Activated CD4-positive, CD25-positive, alpha-beta regulatory T cell treated with anti-CD3 and anti-CD28 coated beads, Interleukin-2, amount 50 U/mL, for 24 hours (primary cell): ENCODE measurements around the gene AP5M1.
"Not testable (repeated sequence)": the region's sequence is repeated elsewhere in the genome, so short reads cannot be mapped to it uniquely, and the experiment has no call there.

Experiments used
- ATAC-seq, 2 donors: fragments of 150-1000 bp; cut with Tn5 transposase; one replicate each; pipeline ENCODE4 v1.10.0; 2021; ENCODE audit warnings: mild to moderate bottlenecking in 1 of 2, moderate library complexity in 1 of 2

The AP5M1 gene, protein sequence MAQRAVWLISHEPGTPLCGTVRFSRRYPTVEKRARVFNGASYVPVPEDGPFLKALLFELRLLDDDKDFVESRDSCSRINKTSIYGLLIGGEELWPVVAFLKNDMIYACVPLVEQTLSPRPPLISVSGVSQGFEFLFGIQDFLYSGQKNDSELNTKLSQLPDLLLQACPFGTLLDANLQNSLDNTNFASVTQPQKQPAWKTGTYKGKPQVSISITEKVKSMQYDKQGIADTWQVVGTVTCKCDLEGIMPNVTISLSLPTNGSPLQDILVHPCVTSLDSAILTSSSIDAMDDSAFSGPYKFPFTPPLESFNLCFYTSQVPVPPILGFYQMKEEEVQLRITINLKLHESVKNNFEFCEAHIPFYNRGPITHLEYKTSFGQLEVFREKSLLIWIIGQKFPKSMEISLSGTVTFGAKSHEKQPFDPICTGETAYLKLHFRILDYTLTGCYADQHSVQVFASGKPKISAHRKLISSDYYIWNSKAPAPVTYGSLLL

DNA sequence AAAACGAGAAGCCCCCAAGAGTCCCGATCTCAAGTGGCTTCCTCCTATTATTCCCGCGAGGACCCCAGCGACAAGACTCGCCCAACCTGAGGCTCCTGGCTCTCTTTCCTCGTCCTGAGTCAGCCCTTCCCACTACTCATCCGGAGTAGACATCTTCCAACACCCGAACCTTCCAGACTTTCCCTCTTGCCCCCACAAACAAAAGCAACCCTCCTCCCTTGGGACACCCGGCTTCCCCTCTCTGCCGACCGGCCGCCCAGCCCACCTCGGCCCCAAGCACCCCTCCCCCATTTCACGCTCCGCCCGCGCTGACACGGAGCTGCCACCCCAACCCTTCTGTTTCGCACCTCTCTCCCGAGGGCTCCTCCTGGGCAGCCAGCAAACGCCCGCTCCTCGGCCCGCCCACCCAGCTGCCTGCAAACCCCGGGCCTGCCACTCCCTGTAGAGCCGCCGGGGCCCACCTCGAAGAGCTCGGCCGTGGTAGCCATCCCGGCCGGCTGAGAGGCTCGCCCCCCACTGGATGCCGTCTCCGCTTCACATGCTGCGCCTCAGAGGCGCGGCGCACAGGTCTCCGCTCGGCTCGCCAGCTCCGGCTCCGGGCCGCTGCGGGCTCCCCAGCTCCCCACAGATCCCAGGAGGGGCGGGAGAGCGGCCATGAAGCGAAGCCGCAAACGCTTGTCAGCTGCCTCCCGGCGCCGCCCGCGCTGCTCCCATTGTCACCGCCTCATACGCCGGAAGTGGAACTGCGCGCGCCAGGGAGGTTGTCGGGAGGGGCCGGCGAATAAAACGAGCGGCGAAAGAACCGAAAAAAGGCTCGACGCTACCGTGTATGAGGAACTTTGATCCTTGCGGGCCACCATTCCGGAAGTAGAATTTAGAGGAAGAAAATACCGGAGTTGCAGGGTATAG, at the start of gene AP5M1, which contains the start of gene EXOC5:
Gene AP5M1, plus strand, starts transcription at position 811 of the 909 bp plus-strand sequence. CDS start 344 bp downstream, outside the sequence.
Gene EXOC5, minus strand, starts transcription at position 745 of the 909 bp plus-strand sequence. Its CDS starts 257 bp downstream, at position 488.
- ATAC-seq = peak; percentile 90 to 91

DNA sequence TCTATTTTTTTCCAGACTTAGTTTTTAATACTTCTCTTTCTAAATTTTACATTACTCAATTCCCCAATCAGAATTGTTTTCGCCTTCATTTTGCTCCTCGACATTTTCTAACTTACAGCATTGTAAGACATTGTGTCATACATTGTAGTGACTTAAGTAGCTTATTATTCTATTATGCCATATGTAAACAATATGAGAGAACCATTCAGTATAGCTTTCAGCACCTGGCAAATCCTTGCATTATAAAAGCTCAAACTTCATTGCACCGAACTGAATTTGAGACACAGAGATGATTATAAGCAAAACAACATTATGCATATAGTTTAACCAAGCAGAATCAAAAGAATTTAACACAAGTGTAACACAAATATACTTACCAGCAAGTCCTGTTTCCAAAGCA, 46.8 kb upstream of the AP5M1 start:
- no peak for ATAC-seq

DNA sequence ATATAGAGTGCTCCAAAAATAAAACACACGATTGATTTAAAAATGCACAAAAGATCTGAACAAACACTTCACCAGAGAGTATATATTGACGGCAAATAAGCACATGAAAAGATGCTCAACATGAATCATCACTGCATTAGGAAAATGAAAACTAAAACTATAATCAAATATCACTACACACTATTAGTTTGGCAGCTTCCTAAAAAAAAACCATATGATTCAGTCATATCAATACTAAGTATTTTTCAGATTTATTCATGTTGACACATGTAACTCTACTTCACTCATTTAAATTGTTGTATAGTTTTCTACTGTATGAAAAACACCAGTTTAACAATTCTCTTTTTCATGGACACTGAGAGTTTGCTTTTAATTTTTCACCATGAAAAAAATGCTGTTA, 41.7 kb upstream of the AP5M1 start:
- peak in 1 of 2 donors; percentile 38 for ATAC-seq

DNA sequence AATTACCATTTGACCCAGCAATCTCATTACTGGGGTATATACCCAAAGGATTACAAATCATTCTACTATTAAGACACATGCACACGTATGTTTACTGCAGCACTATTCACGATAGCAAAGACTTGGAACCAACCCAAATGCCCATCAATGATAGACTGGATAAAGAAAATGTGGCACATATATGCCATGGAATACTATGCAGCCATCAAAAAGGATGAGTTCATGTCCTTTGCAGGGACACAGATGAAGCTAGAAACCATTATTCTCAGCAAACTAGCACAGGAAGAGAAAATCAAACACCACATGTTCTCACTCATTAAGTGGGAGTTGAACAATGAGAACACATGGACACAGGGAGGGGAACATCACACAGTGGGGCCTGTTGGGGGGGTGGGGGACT, 40.5 kb upstream of the AP5M1 start:
- ATAC-seq = not testable (repeated sequence)

DNA sequence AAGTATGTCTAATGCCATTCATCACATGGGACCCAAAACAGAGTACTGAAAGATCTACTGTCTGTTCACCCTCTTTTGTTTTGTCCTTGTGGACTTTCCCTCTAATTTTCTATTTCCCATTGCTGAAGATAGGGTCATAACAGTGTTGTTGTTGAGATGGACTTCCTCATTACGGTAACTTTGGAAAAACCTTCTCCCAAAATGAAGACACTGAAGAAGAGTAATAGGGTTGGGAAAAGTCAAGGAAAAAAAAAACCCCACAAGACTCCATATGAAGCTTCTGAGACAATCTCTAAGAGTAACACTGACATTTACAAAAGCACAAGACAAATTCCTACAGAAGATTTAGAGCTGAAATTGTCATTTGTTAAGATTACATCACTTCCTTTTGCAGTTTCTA, 36.8 kb upstream of the AP5M1 start:
- no peak for ATAC-seq

DNA sequence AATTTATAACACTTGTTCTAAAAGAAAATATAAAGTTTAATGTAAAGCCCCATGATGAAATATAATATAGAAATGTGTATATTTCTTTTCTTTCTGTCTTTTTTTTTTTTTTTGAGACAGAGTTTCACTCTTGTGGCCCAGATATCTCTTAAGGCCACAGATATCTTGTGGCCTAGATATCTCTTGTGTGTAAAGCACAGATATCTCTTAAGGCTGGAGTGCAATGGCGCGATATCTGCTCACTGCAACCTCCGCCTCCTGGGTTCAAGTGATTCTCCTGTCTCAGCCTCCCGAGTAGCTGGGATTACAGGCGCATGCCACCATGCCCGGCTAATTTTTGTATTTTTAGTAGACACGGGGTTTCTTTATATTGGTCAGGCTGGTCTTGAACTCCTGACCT, 28.7 kb upstream of the AP5M1 start:
- not testable (repeated sequence) for ATAC-seq

DNA sequence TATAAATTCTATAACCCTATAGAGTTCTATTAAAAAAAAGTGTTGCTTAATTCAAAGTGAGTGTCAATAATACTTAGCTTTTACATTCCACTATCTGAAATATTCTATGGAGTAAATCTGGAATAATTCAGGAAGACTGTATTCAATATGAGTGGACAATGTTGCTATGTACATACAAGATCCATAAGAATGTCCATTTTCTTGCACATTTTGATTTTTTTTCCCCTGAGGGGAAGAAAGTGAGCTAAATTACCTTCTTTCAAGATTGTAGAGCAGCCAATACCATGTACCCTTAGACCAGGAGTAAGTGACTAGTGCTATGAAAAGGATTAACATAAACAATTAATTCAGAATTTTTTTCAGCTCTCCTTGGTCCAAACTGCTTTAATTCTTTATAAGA, 25.5 kb upstream of the AP5M1 start:
- ATAC-seq = no peak

DNA sequence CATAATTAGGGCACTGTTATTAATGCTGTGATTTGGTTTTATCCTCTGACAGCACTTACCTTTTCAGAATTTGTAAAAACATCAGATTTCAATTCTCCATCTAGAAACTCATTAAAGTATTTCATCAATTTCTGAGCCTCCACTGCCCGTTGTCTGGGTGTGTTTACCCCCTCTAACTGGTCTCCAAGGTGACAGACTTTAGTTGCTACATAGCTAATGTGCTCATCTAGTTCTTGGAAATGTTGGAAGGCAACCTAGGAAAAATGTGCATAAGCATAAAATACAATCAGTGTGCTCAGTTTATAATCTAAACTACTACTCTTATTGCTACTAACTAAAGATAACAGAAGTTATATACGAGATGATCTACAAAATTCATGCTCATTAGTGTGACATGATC, 24.7 kb upstream of the AP5M1 start:
- ATAC-seq = no peak

DNA sequence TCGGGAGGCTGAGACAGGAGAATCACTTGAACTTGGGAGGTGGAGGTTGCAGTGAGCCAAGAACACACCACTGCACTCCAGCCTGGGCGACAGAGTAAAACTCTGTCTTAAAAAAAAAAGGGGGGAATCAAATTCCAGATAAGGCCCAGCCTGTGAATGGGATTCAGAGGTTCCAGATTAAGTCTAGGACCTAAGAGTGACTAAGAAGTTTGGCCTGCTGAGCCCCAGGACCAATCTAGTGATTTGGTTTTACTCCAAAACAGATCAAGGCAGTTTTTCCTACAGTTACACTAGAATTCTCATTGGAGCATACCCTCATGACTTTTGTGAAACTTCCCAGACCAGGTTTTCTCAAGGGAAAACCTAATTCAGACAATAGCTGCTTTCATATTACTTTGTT, 22.8 kb upstream of the AP5M1 start:
- ATAC-seq = no peak

DNA sequence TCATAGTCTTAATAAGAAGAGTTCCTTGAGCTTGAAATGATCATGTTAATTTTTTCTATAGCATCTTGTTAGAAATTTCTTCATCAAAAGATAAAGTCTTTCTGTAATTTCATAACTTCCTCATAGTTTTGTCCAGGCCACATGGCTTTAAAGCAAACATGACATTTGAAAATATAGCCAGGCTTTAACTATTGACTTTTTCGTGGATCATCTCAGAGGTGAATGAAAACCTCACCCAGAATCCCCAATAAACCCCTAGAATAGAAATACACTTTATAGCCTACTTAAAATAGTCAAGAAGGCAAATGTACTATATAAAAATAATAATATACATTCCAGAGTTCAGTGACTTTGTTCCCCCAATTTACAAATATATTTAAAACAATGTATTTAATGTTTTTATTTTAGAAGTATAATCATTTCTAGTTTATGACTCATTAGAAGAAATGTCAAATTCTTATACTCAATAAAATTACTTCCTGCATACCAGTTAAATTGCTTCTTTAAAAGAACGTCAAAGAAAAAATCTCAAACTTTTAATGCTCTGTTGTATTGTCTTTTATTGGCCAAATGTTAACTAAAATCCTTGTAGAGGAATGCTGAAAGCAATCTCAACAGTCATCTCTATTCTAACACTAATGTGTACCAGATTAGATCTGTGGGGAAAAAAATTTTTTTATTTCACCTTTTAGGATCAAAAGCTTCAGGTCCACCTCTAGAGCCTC, 21.7 kb upstream of the AP5M1 start:
- ATAC-seq = no peak

DNA sequence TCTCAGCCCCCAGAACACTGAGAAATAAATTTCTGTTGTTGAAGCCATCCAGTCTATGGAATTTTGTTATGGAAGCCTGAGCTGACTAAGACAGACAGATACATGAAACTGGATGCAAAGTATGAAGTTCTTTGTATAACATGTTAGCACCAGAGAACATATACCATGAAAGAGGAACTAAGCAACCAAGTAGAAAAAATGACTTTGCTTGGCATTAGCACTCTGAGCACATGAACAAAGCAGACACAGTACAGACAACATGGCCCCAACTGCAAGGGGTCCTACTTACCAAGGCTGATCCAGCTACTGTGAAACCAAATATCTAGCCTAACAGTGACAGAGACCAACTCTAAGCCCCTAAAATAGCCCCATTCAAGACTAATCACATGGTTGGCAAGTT, 13.9 kb upstream of the AP5M1 start:
- no peak for ATAC-seq

DNA sequence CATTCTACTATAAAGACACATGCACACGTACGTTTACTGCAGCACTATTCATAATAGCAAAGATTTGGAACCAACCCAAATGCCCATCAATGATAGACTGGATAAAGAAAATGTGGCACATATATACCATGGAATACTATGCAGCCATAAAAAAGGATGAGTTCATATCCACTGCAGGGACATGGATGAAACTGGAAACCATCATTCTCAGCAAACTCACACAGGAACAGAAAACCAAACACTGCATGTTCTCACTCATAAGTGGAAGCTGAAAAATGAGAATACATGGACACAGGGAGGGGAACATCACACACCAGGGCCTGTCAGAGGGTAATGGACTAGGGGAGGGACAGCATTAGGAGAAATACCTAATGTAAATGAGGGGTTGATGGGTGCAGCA, 10.6 kb upstream of the AP5M1 start:
- not testable (repeated sequence) for ATAC-seq

DNA sequence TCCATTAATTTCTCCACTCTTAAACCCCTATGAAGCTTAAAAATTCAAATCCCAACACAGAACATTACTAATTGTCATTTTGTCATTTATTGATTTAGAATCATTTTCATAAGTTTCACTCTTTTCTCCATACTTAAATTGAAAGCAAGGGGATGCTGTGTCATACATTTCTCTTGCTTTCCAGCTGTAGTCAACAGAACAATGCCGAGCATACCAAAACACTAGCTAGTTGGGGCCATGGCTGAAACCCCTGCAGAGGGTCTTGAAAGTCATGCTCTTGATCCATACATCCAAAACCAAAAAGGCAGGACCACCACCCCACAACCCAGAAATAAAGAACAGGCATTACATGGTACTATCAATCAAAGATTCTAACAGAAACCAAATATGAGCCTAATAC, 9.1 kb upstream of the AP5M1 start:
- no peak for ATAC-seq

DNA sequence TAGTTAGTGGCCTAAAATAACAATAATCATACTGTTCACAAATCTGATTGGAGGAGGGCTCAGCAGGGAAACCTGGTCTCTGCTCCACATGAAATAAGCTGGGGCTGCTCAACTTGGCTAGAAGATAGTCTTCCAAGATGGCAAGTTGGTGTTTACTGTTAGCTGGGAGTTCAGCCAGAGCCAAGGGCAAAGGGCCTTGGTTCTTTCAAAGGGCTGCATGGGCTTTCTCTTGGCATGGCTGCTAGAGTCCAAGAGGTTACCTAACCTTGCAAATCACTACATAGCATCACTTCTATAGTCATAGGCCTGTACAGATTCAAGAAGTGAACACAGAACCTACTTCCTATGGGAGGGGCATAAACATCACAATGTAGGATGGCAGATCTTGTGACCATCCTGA, 7.2 kb upstream of the AP5M1 start:
- ATAC-seq = no peak

DNA sequence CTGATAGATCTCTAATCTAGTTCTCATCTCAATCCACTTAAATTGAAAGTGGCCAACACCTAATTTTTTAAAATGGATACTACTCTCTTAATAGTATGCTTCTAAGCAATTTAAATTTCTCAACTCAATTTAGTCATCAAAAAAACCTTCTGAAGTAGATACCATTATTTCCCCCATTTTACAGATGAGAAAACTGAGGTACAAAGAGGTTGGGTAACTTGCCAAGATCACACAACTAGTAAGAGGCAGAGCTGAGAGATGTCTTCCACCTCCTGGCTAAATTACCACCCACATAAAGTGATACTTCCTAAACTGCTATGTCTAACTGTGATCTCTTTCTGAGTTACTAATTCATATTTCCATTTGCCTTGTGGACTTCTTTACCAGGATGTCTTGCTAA, 6.7 kb upstream of the AP5M1 start:
- no peak for ATAC-seq

DNA sequence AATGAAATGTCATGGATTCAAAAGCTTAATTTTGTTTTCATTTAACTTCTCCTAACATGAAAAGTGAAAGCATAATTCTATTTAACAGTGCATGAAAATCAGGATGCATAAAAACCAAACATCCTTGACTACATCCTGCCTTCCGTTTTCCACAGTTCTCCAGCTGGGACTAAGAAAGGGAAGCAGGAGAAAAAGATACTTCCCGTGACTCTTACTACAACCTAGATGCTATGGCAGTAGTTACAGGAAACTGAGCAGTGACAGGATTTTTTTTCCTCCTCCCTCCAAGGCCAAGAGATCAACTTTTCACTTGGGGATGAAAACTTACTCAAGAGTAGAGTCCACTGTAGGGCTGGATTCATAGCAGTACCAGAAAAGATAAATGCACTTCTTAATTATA, 2.7 kb upstream of the AP5M1 start:
- ATAC-seq = no peak

DNA sequence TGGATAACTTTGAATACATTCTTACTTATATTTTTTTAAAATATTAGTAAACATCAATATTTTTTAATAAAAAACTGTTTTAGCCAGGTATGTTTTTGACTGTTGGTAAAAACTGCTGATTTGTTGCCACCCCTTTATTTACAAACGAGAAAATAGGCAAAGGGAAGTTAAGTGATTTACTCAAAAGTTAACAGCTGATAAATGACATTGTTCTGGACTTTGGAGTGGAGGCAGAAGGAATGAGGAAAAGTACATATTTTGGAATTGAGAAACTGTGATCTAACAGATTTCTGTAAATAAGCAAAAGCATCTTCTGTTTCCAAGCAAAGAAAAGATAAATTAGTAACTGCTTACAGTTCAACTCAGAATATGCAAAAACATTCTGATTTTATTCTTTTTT, 4.5 kb downstream of the AP5M1 start:
- no peak for ATAC-seq

DNA sequence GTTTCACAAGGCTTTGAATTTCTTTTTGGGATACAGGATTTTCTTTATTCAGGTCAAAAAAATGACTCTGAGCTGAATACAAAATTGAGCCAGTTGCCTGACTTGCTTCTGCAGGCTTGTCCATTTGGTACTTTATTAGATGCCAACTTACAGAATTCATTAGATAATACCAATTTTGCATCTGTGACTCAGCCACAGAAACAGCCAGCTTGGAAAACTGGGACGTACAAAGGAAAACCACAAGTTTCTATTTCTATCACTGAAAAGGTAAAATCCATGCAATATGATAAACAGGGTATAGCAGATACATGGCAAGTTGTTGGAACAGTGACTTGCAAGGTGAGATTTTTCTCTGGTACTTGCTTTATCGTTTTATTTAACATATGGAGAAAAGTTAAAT, 5.8 kb downstream of the AP5M1 start:
- no peak for ATAC-seq

DNA sequence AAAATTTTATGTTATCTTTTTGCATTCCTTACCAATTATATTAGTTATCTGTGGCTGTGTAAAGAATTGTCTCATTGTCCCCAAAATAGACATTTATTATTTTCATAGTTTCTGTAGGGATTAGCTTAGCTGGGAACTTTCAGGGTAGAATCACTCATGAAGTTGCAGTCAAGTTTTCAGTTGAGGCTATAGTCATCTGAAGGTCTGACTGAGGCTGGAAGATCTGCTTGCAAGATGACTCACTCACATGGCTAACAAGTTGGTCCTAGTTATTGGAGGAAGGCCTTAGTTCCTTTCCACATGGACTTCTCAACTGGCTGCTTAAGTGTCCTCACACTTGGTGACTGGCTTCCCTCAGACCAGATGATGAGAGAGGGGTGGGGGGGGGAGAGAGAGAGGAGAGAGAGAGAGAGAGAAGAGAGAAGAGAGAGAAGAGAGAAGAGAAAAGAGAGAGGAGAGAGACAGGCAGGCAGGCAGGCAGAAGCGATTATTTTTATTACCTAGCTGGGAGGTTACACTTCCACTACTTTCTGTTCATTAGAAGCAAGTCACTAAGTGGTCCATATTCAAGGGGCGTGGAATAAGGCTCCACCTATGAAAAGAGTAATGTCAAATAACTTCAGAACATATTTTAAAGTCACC, 6.4 kb downstream of the AP5M1 start:
- ATAC-seq = no peak

DNA sequence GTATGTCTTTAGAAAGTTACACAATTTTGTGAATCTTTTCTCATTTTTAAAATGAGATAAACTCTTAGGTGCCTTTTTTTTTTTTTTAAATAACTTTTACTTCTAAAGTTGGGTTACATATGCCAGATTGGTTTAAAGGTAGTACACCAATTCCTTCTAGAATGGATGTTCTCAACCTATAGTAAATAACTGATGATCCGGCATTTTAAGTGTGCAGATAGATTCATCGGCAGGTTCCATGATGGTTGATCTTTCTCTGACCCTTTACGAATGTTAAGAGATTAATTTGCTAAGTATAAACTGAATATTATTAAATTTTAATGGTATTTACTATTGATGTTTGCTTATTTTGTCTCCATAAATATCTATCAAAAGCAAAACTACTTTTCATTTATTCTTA, 8.3 kb downstream of the AP5M1 start:
- ATAC-seq = no peak

DNA sequence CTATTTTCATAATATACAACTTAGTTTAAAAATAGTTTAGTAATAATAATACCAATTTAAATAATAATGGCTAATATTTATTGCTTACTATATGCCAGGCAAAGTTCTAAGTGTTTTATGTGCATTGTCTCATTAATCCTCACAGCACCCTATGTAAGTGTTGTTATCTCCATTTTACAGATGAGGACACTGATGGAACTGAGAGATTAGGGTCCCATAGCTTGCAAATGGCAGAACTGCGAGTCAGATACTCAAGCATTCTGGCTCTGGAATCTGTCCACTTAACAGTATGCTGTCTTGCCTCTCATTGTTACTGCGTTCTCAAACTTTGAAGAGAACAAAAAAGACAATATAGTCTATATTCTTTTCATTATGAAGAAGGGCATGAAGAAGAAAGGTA, 19.0 kb downstream of the AP5M1 start:
- no peak for ATAC-seq

DNA sequence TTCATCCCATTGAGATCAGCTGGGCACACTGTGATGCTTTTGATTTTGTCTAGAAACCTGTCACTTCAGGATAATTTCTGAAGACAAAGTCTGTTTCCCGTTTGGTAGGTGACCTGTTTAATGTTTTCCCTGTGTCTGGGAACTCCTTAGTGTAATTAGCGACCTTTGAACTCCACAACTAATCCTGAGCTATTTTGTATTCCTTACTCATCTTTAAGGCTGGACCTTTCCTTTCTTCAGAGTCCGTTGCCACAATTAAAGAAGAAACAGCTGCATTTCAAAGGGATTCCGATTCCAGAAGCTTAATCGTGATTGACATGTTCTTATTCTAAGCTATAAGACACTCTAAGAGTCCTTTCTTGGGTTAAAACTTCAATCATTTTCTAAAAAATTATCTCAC, 22.0 kb downstream of the AP5M1 start:
- ATAC-seq = no peak
